Hematopoietic multipotent progenitor cell treated with erythropoietin and hydrocortisone succinate and interleukin-3 and kit ligand, for 4 days (in vitro differentiated cells): ENCODE data around the gene CDK14.
A peak's percentile ranks its signal among the peaks of the same experiment; 100 is the strongest.

Experiments used
- DNase-seq: peaks from one replicate; pipeline ENCODE4 v3.0.0-alpha.2; 2015

The CDK14 gene

GRCh38 chr7:90642978-90643377, 46.9 kb downstream of the CDK14 start:
- DNase-seq, result no peak

- DNase-seq, result no peak
Measured at GRCh38 chr7:90645784-90646183, 49.7 kb downstream of the CDK14 start.

GRCh38 chr7:90648107-90648506, 52.0 kb downstream of the CDK14 start:
- no peak for DNase-seq

- no peak for DNase-seq
Measured at GRCh38 chr7:90648834-90649233, 52.7 kb downstream of the CDK14 start.

GRCh38 chr7:90654718-90655427, 58.8 kb downstream of the CDK14 start:
- DNase-seq, result no peak

GRCh38 chr7:90655566-90655965, 59.4 kb downstream of the CDK14 start:
- DNase-seq, result peak; percentile 10

- no peak for DNase-seq
Measured at GRCh38 chr7:90657481-90657880, 61.4 kb downstream of the CDK14 start.

GRCh38 chr7:90660100-90660499, 64.0 kb downstream of the CDK14 start:
- DNase-seq, result no peak

- no peak for DNase-seq
Measured at GRCh38 chr7:90660819-90661218, 64.7 kb downstream of the CDK14 start.

GRCh38 chr7:90661290-90662151, 65.4 kb downstream of the CDK14 start:
- DNase-seq, result peak; percentile 51

GRCh38 chr7:90663176-90663575, 67.1 kb downstream of the CDK14 start:
- DNase-seq, result no peak

- no peak for DNase-seq
Measured at GRCh38 chr7:90666186-90666585, 70.1 kb downstream of the CDK14 start.

GRCh38 chr7:90668992-90669391, 72.9 kb downstream of the CDK14 start:
- no peak for DNase-seq

- no peak for DNase-seq
Measured at GRCh38 chr7:90669492-90669891, 73.4 kb downstream of the CDK14 start.

GRCh38 chr7:90671571-90671970, 75.5 kb downstream of the CDK14 start:
- DNase-seq, result no peak

GRCh38 chr7:90672210-90672609, 76.1 kb downstream of the CDK14 start:
- no peak for DNase-seq

- no peak for DNase-seq
Measured at GRCh38 chr7:90674625-90675024, 78.5 kb downstream of the CDK14 start.

- DNase-seq, result no peak
Measured at GRCh38 chr7:90675982-90676381, 79.9 kb downstream of the CDK14 start.

GRCh38 chr7:90677486-90678404, 81.6 kb downstream of the CDK14 start:
- DNase-seq, result no peak

GRCh38 chr7:90678986-90679385, 82.9 kb downstream of the CDK14 start:
- no peak for DNase-seq

GRCh38 chr7:90680484-90680883, 84.4 kb downstream of the CDK14 start:
- DNase-seq, result no peak

GRCh38 chr7:90681336-90682022, 85.4 kb downstream of the CDK14 start:
- no peak for DNase-seq

- no peak for DNase-seq
Measured at GRCh38 chr7:90686146-90686545, 90.0 kb downstream of the CDK14 start.
